Astrocyte (in vitro differentiated cells and primary cell): ENCODE results near the gene TOM1L2. TPM values are rescaled to one million over a fixed set of nuclear protein-coding genes. Genes with fewer than 3 reads are reported as not detected.

Source experiments
- DNase-seq: peaks from one replicate; pipeline ENCODE4 v3.0.0-alpha.2; 2010; ENCODE audit warnings: low read depth
- FAIRE-seq: peaks from 2 replicates; lab custom pipeline; 2011; peaks lifted over from hg19 to GRCh38; lab: Jason Lieb, UNC
- H2AFZ ChIP-seq: 2 replicates; pipeline ENCODE4 v1.6.0; 2012; ENCODE audit warnings: low read depth, low read length, inconsistent platforms
- H3K27ac ChIP-seq: 2 replicates; pipeline ENCODE4 v1.5.1; 2011; ENCODE audit warnings: low read depth, low read length, inconsistent platforms
- H3K27me3 ChIP-seq: 2 replicates; pipeline ENCODE4 v1.6.0; 2011; ENCODE audit warnings: low read length, inconsistent platforms; ENCODE audit not compliant: insufficient read depth
- H3K36me3 ChIP-seq: 2 replicates; pipeline ENCODE4 v1.5.1; 2011; ENCODE audit warnings: low read length, inconsistent platforms; ENCODE audit not compliant: insufficient read depth
- H3K4me1 ChIP-seq: 2 replicates; pipeline ENCODE4 v1.5.1; 2011; ENCODE audit warnings: low read length, inconsistent platforms; ENCODE audit not compliant: insufficient read depth
- H3K4me2 ChIP-seq: 2 replicates; pipeline ENCODE4 v1.6.0; 2012; ENCODE audit warnings: low read length, inconsistent platforms
- H3K4me3 ChIP-seq: 2 replicates; pipeline ENCODE4 v1.5.1; 2011; ENCODE audit warnings: low read depth, mild to moderate bottlenecking, low read length, inconsistent platforms; ENCODE audit not compliant: insufficient read depth
- H3K79me2 ChIP-seq: 2 replicates; pipeline ENCODE4 v1.6.0; 2012; ENCODE audit warnings: mild to moderate bottlenecking, low read length, inconsistent platforms; ENCODE audit not compliant: insufficient read depth
- H3K9ac ChIP-seq: 2 replicates; pipeline ENCODE4 v1.6.0; 2012; ENCODE audit warnings: mild to moderate bottlenecking, low read length, inconsistent platforms
- H3K9me3 ChIP-seq: 2 replicates; pipeline ENCODE4 v1.5.1; 2012; ENCODE audit warnings: low read depth, mild to moderate bottlenecking, low read length, inconsistent platforms; ENCODE audit not compliant: insufficient read depth
- H4K20me1 ChIP-seq: 2 replicates; pipeline ENCODE4 v1.6.0; 2012; ENCODE audit warnings: low read length, inconsistent platforms; ENCODE audit not compliant: insufficient read depth
- H3K27ac Mint-ChIP-seq: one replicate; pipeline ENCODE4 v1.8.0; 2021; ENCODE audit warnings: mild to moderate bottlenecking, mixed read lengths; ENCODE audit not compliant: unreplicated experiment
- H3K27me3 Mint-ChIP-seq: one replicate; pipeline ENCODE4 v1.8.0; 2021; ENCODE audit warnings: low read depth, mixed read lengths; ENCODE audit not compliant: unreplicated experiment
- H3K36me3 Mint-ChIP-seq: one replicate; pipeline ENCODE4 v1.8.0; 2021; ENCODE audit warnings: low read depth, mixed read lengths; ENCODE audit not compliant: unreplicated experiment
- H3K4me1 Mint-ChIP-seq: one replicate; pipeline ENCODE4 v1.8.0; 2021; ENCODE audit warnings: low read depth, mixed read lengths; ENCODE audit not compliant: unreplicated experiment
- H3K4me3 Mint-ChIP-seq: one replicate; pipeline ENCODE4 v1.8.0; 2021; ENCODE audit warnings: mild to moderate bottlenecking, moderate library complexity, mixed read lengths; ENCODE audit not compliant: unreplicated experiment
- H3K9me3 Mint-ChIP-seq: one replicate; pipeline ENCODE4 v1.8.0; 2021; ENCODE audit warnings: mild to moderate bottlenecking, mixed read lengths; ENCODE audit not compliant: unreplicated experiment
- EZH2 ChIP-seq: IDR thresholded peaks from 2 replicates; pipeline ENCODE4 v1.6.1; 2012; ENCODE audit warnings: mild to moderate bottlenecking, low read length, inconsistent platforms; ENCODE audit not compliant: insufficient read depth
- total RNA-seq: library from RNA; stranded (reverse); gene quantifications from 2 replicates; pipeline ENCODE4 v1.2.1, GENCODE V29; 2021
- TF ChIP-seq, protein P1 (sequence below): IDR thresholded peaks from 2 replicates; pipeline ENCODE4 v1.5.1; 2011; ENCODE audit warnings: low read depth, mild to moderate bottlenecking, inconsistent platforms, low read length, moderate library complexity; ENCODE audit not compliant: insufficient read depth

The TOM1L2 gene
- total RNA-seq, 1 donor from 2014 or later = 54.4 TPM

DNA sequence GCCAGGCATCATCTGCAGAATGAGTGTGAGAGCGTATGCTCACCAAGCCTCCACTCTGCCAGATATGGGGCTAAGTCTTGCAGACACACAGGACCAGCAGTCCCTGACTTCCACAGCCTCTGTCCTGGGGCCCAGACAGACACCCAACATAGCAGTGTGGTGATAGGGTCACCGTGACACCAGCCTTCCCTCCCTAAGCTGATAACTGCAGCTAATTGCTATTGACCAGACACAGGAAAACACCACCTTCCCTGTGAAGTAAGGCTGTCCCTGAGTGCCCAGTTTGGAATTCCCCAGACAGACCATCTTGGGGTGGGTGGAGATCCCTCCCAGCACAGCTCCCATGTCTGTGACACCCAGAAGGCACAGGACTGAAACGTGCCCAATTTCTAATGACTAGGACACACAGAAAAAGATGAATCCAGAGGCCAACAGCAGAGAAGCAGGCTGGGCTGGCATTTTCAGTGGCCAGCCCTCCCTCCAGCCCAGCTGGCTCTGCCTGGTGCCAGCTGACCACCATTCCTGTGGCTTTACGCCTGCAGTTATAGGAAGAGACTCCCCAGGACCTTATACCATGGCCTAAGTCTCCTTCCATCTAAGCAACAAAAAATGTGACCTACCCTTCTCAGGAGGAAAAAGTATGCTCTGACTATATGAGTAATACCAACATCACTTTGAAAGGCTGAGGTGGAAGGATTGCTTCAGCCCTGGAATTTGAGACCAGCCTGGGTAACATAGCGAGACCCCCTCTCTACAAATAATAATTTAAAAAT, 36.5 kb upstream of the TOM1L2 start:
- peak overlapping the region; percentile 43 for H3K27ac Mint-ChIP-seq
- H3K27me3 Mint-ChIP-seq = peaks cover 5% of the 10 kb centered on the region
- Histone ChIP-seq H3K9me3 (no peaks in the 10 kb centered on the region), H3K4me1 (peaks cover 15% of the 10 kb centered on the region), H3K27me3 (no peaks in the 10 kb centered on the region), H3K4me3 (no peak overlapping the region), H3K9ac (peak overlapping the region; percentile 0), H4K20me1 (no peaks in the 10 kb centered on the region), H3K79me2 (no peaks in the 10 kb centered on the region), H2AFZ (no peak overlapping the region), H3K4me2 (peak overlapping the region; percentile 57), H3K36me3 (no peaks in the 10 kb centered on the region), H3K27ac (peak overlapping the region; percentile 31)
- DNase-seq (peak; percentile 72), FAIRE-seq (peak; percentile 67)
- H3K4me1 Mint-ChIP-seq = peaks cover 12% of the 10 kb centered on the region
- TF ChIP-seq, protein P1, sequence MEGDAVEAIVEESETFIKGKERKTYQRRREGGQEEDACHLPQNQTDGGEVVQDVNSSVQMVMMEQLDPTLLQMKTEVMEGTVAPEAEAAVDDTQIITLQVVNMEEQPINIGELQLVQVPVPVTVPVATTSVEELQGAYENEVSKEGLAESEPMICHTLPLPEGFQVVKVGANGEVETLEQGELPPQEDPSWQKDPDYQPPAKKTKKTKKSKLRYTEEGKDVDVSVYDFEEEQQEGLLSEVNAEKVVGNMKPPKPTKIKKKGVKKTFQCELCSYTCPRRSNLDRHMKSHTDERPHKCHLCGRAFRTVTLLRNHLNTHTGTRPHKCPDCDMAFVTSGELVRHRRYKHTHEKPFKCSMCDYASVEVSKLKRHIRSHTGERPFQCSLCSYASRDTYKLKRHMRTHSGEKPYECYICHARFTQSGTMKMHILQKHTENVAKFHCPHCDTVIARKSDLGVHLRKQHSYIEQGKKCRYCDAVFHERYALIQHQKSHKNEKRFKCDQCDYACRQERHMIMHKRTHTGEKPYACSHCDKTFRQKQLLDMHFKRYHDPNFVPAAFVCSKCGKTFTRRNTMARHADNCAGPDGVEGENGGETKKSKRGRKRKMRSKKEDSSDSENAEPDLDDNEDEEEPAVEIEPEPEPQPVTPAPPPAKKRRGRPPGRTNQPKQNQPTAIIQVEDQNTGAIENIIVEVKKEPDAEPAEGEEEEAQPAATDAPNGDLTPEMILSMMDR = no peak
- TF ChIP-seq EZH2 = no peak
- peaks cover 3% of the 10 kb centered on the region for H3K9me3 Mint-ChIP-seq
- no peak overlapping the region for H3K4me3 Mint-ChIP-seq
- H3K36me3 Mint-ChIP-seq = peaks cover 19% of the 10 kb centered on the region

DNA sequence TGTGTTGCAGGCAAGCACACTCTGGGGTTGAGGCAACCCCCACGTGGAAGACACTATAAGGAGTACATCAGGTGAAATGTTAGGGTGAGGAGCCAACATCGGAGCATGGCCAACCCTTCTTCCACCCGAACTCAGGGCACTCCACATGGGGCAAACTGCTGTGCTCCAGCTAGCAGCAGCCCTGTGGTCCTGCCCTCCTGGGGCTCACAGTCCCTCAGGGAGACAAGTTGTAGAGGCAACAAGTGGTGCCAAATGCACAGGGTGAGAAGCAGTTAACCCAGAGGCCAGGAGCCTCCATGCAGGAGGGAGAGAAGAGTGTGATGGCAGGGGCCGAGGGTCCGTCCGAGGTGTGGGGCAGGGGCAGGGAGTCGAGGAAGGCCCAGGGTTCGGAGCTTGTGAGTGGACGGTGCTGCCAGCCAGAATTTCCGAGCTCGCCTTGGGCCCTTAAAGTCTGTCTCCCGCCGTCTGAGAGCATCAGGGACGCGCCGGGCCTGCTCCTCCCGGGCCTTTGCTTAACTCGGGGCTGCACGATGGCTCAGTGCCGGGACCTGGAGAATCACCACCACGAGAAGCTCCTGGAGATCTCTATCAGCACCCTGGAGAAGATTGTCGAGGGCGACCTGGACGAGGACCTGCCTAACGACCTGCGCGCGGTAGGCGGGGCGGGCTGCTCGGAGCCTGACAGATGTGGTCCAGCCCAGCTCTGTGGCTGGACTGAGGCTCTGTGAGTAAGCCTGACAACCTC, 34.5 kb upstream of the TOM1L2 start:
- H3K9me3 ChIP-seq = no peaks in the 10 kb centered on the region
- no peaks in the 10 kb centered on the region for H4K20me1 ChIP-seq
- H3K4me2 ChIP-seq = no peak overlapping the region
- H3K79me2 ChIP-seq = no peaks in the 10 kb centered on the region
- H3K27ac ChIP-seq = no peak overlapping the region
- no peaks in the 10 kb centered on the region for H3K36me3 ChIP-seq
- no peak overlapping the region for H3K4me3 ChIP-seq
- Mint-ChIP-seq H3K27ac (no peak overlapping the region), H3K9me3 (peaks cover 3% of the 10 kb centered on the region), H3K27me3 (peaks cover 5% of the 10 kb centered on the region), H3K4me1 (peaks cover 13% of the 10 kb centered on the region), H3K36me3 (peaks cover 19% of the 10 kb centered on the region), H3K4me3 (no peak overlapping the region)
- FAIRE-seq = no peak
- DNase-seq = no peak
- no peak overlapping the region for H3K9ac ChIP-seq
- H3K27me3 ChIP-seq = no peaks in the 10 kb centered on the region
- H2AFZ ChIP-seq = no peak overlapping the region
- peaks cover 15% of the 10 kb centered on the region for H3K4me1 ChIP-seq
- TF ChIP-seq EZH2 = no peak
- TF ChIP-seq, protein P1 = no peak
